Hypothalamus (tissue), 51 donors: ENCODE results near the gene ZNF428.
"Not testable (repeated sequence)": the region's sequence is repeated elsewhere in the genome, so short reads cannot be mapped to it uniquely, and the experiment has no call there.

ENCODE experiments used
- DNase-seq, 51 donors: peaks; one replicate each; lab custom pipeline; 2025; lab: John Stamatoyannopoulos, UW

ZNF428 gene

GRCh38 chr19:43622070-43622469, 2.6 kb upstream of the ZNF428 start:
- DNase-seq: no peak

- DNase-seq: peak in 1 of 51 donors; percentile 74
Measured at GRCh38 chr19:43620061-43621001, 902 bp upstream of the ZNF428 start.

- peak in 16 of 51 donors; percentile 42 to 78 (median 62) for DNase-seq
Measured at GRCh38 chr19:43618921-43619261, 538 bp downstream of the ZNF428 start.

GRCh38 chr19:43616954-43617353, 2.5 kb downstream of the ZNF428 start:
- no peak for DNase-seq

- no peak for DNase-seq
Measured at GRCh38 chr19:43616306-43616705, 3.1 kb downstream of the ZNF428 start.

GRCh38 chr19:43612374-43612773, 7.1 kb downstream of the ZNF428 start:
- DNase-seq: no peak

- no peak for DNase-seq
Measured at GRCh38 chr19:43611788-43612187, 7.6 kb downstream of the ZNF428 start, which contains the start of gene SRRM5. Gene SRRM5 (plus strand): TSS chr19:43612088. CDS start chr19:43612122, 34 bp downstream.

GRCh38 chr19:43610493-43610892, 8.9 kb downstream of the ZNF428 start:
- DNase-seq: no peak

- no peak for DNase-seq
Measured at GRCh38 chr19:43609872-43610271, 9.6 kb downstream of the ZNF428 start.

GRCh38 chr19:43607238-43608205, 11.9 kb downstream of the ZNF428 start:
- DNase-seq: no peak

GRCh38 chr19:43606569-43607229, 12.7 kb downstream of the ZNF428 start:
- peak in 3 of 51 donors; percentile 1 to 12 (median 7) for DNase-seq

GRCh38 chr19:43605875-43606568, 13.4 kb downstream of the ZNF428 start:
- DNase-seq: peak in 1 of 51 donors; percentile 24

GRCh38 chr19:43600326-43600725, 19.1 kb downstream of the ZNF428 start:
- DNase-seq: not testable (repeated sequence)

- DNase-seq: no peak
Measured at GRCh38 chr19:43599635-43600295, 19.7 kb downstream of the ZNF428 start.

GRCh38 chr19:43598445-43599240, 20.8 kb downstream of the ZNF428 start:
- no peak for DNase-seq

GRCh38 chr19:43597876-43598275, 21.6 kb downstream of the ZNF428 start:
- no peak for DNase-seq

- no peak for DNase-seq
Measured at GRCh38 chr19:43596842-43597461, 22.5 kb downstream of the ZNF428 start.
